GM21526 (cell line): ENCODE data around the gene PCDHB11.
"Not testable (repeated sequence)": the region's sequence is repeated elsewhere in the genome, so short reads cannot be mapped to it uniquely, and the experiment has no call there.

Experiments used
- ATAC-seq: cut with Tn5 transposase; IDR thresholded peaks from one replicate; pipeline ENCODE4 v1.9.1; 2021; ENCODE audit warnings: moderate library complexity; ENCODE audit not compliant: unreplicated experiment, low FRiP score

PCDHB11 gene

GRCh38 chr5:141199359-141200235 lies at the start of gene PCDHB11:
Gene PCDHB11, plus strand, starts transcription at chr5:141199627. Its CDS starts 148 bp downstream, at chr5:141199775.
- no peak for ATAC-seq

GRCh38 chr5:141149812-141150211 lies 49.6 kb upstream of the PCDHB11 start, which contains the start of gene PCDHB6:
Gene PCDHB6, plus strand, starts transcription at chr5:141150057. Its CDS starts 201 bp downstream, at chr5:141150258.
- ATAC-seq, result no peak

- ATAC-seq, result no peak
These were observed 49.0 kb upstream of the PCDHB11 start for GRCh38 chr5:141150224-141150992.

- ATAC-seq, result no peak
These were observed 48.5 kb upstream of the PCDHB11 start for GRCh38 chr5:141150993-141151325.

- not testable (repeated sequence) for ATAC-seq
These were observed 47.8 kb upstream of the PCDHB11 start for GRCh38 chr5:141151632-141152031.

GRCh38 chr5:141152096-141152495 lies 47.3 kb upstream of the PCDHB11 start:
- not testable (repeated sequence) for ATAC-seq

- ATAC-seq, result no peak
These were observed 43.7 kb upstream of the PCDHB11 start for GRCh38 chr5:141155540-141156374.

- not testable (repeated sequence) for ATAC-seq
These were observed 42.1 kb upstream of the PCDHB11 start for GRCh38 chr5:141157356-141157755.

GRCh38 chr5:141157901-141158300 lies 41.5 kb upstream of the PCDHB11 start:
- not testable (repeated sequence) for ATAC-seq

- no peak for ATAC-seq
These were observed 26.8 kb upstream of the PCDHB11 start, which contains the start of gene PCDHB7 for GRCh38 chr5:141172381-141173204. Gene PCDHB7, plus strand, starts transcription at chr5:141172644. Its CDS starts 192 bp downstream, at chr5:141172836.

GRCh38 chr5:141174291-141175104 lies 24.9 kb upstream of the PCDHB11 start:
- not testable (repeated sequence) for ATAC-seq

GRCh38 chr5:141175933-141176332 lies 23.5 kb upstream of the PCDHB11 start:
- ATAC-seq, result no peak

- not testable (repeated sequence) for ATAC-seq
These were observed 21.7 kb upstream of the PCDHB11 start, which contains the start of gene PCDHB8 for GRCh38 chr5:141177577-141178191. Gene PCDHB8, plus strand, starts transcription at chr5:141177790. Its CDS starts 245 bp downstream, at chr5:141178035.

GRCh38 chr5:141179371-141179770 lies 20.1 kb upstream of the PCDHB11 start:
- ATAC-seq, result not testable (repeated sequence)

GRCh38 chr5:141179876-141180275 lies 19.6 kb upstream of the PCDHB11 start:
- ATAC-seq, result not testable (repeated sequence)

GRCh38 chr5:141180313-141180712 lies 19.1 kb upstream of the PCDHB11 start:
- ATAC-seq, result no peak

- no peak for ATAC-seq
These were observed 17.2 kb upstream of the PCDHB11 start, which contains the start of gene PCDHB16 for GRCh38 chr5:141182248-141182647. Gene PCDHB16, plus strand, starts transcription at chr5:141182387. Its CDS starts 173 bp downstream, at chr5:141182560.
